ENCODE data around the gene ZSCAN31. TPM values are rescaled to one million over a fixed set of nuclear protein-coding genes. Genes with fewer than 3 reads are reported as not detected.
A peak's percentile ranks its signal among the peaks of the same experiment; 100 is the strongest.

The ZSCAN31 gene
- total and polyA plus RNA-seq, 9 of the 15 experiments (the other 6 are each of a cell fraction or from before 2014, with no cell fraction given): 3.9 to 12.1 (median 7.0) TPM

DNA sequence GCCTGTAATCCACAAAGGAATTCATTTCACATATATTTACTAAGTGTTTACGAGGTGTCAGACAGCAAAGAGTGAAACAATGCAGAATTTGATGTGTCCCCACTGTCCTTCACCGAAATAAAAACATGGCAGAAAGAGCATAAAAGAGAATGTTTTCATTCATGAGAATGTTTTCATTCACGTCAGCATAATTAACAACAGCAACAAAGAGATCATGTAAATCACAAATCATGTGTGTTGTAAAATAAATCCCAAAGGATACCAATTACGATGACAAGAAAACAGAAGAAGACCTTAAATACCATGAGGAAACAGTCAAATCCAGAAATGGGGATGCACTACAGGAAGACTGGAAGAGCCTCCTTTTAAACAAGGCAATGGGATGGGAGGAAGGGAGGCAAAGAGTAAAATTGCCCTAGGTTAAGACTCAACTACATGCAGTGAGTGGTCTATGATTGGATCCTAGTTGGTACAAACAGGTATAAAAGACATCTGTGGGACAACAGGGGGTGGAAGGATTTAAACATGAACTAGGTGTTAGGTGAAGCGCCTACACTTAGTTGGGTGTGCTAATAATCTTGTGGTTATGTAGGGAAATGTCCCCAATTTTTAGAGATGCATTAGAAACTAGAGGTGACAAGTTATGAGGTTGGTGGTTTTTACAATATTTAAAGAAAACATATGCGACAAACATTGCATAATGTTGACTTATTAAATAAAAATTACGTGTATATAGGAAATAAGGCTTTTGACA is 1.5 kb downstream of the ZSCAN31 start (continued):
- TF ChIP-seq, protein P1, sequence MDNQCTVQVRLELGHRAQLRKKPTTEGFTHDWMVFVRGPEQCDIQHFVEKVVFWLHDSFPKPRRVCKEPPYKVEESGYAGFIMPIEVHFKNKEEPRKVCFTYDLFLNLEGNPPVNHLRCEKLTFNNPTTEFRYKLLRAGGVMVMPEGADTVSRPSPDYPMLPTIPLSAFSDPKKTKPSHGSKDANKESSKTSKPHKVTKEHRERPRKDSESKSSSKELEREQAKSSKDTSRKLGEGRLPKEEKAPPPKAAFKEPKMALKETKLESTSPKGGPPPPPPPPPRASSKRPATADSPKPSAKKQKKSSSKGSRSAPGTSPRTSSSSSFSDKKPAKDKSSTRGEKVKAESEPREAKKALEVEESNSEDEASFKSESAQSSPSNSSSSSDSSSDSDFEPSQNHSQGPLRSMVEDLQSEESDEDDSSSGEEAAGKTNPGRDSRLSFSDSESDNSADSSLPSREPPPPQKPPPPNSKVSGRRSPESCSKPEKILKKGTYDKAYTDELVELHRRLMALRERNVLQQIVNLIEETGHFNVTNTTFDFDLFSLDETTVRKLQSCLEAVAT (IDR thresholded peaks at IDR 0.05): 0 out of 4 replicates have a peak, but pooled peaks of 1 of the 2 experiments have one; percentile 13
- TF ChIP-seq MAFG (tag; conservative IDR thresholded peaks at IDR 0.05) (peak; percentile 83), BDP1 (IDR thresholded peaks at IDR 0.05; ENCODE audit: insufficient read depth, insufficient read length) (no peak), SAP30 (IDR thresholded peaks at IDR 0.05; ENCODE audit: borderline replicate concordance, insufficient read depth, low read depth, low read length, poor library complexity, severe bottlenecking) (peak; percentile 10), HDGF (IDR thresholded peaks at IDR 0.05) (peak; percentile 35; the same call in 1 of the 2 replicates), CAMTA2 (CRISPR knock-in tag; conservative IDR thresholded peaks at IDR 0.05) (no peak), ZNF316 (IDR thresholded peaks at IDR 0.05) (peak; percentile 96), FOXJ2 (tag; IDR thresholded peaks at IDR 0.05) (no peak), FOSL1 (tag; conservative IDR thresholded peaks at IDR 0.05) (no peak), U2AF2 (optimal IDR thresholded peaks at IDR 0.05; ENCODE audit: low read depth, low read length) (no peak), CEBPB (tag; IDR thresholded peaks at IDR 0.05) (peak; percentile 71), KAT7 (CRISPR knock-in tag; IDR thresholded peaks at IDR 0.05; ENCODE audit: borderline replicate concordance) (peak; percentile 54; the same call in 1 of the 2 replicates), ZNF408 (CRISPR knock-in tag; IDR thresholded peaks at IDR 0.05; ENCODE audit: low read depth) (no peak)
- TF ChIP-seq, protein P2, sequence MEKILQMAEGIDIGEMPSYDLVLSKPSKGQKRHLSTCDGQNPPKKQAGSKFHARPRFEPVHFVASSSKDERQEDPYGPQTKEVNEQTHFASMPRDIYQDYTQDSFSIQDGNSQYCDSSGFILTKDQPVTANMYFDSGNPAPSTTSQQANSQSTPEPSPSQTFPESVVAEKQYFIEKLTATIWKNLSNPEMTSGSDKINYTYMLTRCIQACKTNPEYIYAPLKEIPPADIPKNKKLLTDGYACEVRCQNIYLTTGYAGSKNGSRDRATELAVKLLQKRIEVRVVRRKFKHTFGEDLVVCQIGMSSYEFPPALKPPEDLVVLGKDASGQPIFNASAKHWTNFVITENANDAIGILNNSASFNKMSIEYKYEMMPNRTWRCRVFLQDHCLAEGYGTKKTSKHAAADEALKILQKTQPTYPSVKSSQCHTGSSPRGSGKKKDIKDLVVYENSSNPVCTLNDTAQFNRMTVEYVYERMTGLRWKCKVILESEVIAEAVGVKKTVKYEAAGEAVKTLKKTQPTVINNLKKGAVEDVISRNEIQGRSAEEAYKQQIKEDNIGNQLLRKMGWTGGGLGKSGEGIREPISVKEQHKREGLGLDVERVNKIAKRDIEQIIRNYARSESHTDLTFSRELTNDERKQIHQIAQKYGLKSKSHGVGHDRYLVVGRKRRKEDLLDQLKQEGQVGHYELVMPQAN (IDR thresholded peaks at IDR 0.05; ENCODE audit: borderline replicate concordance): peak; percentile 53; the same call in 1 of the 2 replicates
- TF ChIP-seq, protein P3, sequence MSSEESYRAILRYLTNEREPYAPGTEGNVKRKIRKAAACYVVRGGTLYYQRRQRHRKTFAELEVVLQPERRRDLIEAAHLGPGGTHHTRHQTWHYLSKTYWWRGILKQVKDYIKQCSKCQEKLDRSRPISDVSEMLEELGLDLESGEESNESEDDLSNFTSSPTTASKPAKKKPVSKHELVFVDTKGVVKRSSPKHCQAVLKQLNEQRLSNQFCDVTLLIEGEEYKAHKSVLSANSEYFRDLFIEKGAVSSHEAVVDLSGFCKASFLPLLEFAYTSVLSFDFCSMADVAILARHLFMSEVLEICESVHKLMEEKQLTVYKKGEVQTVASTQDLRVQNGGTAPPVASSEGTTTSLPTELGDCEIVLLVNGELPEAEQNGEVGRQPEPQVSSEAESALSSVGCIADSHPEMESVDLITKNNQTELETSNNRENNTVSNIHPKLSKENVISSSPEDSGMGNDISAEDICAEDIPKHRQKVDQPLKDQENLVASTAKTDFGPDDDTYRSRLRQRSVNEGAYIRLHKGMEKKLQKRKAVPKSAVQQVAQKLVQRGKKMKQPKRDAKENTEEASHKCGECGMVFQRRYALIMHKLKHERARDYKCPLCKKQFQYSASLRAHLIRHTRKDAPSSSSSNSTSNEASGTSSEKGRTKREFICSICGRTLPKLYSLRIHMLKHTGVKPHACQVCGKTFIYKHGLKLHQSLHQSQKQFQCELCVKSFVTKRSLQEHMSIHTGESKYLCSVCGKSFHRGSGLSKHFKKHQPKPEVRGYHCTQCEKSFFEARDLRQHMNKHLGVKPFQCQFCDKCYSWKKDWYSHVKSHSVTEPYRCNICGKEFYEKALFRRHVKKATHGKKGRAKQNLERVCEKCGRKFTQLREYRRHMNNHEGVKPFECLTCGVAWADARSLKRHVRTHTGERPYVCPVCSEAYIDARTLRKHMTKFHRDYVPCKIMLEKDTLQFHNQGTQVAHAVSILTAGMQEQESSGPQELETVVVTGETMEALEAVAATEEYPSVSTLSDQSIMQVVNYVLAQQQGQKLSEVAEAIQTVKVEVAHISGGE (CRISPR knock-in tag; IDR thresholded peaks at IDR 0.05): no peak
- TF ChIP-seq, protein P4, sequence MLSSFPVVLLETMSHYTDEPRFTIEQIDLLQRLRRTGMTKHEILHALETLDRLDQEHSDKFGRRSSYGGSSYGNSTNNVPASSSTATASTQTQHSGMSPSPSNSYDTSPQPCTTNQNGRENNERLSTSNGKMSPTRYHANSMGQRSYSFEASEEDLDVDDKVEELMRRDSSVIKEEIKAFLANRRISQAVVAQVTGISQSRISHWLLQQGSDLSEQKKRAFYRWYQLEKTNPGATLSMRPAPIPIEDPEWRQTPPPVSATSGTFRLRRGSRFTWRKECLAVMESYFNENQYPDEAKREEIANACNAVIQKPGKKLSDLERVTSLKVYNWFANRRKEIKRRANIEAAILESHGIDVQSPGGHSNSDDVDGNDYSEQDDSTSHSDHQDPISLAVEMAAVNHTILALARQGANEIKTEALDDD (IDR thresholded peaks at IDR 0.05): peak; percentile 34
- TF ChIP-seq, protein P5, sequence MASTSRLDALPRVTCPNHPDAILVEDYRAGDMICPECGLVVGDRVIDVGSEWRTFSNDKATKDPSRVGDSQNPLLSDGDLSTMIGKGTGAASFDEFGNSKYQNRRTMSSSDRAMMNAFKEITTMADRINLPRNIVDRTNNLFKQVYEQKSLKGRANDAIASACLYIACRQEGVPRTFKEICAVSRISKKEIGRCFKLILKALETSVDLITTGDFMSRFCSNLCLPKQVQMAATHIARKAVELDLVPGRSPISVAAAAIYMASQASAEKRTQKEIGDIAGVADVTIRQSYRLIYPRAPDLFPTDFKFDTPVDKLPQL (IDR thresholded peaks at IDR 0.05; ENCODE audit: extremely low read depth, insufficient read length): no peak
- TF ChIP-seq, protein P6, sequence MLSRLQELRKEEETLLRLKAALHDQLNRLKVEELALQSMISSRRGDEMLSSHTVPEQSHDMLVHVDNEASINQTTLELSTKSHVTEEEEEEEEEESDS (CRISPR knock-in tag; IDR thresholded peaks at IDR 0.05): no peak

Measured in K562 (cell line).